22Rv1 (cell line): Measurements from ENCODE around the gene SCMH1.

ENCODE experiments used
- H3K27ac ChIP-seq: fragments of 450-650 bp; 2 replicates; pipeline ENCODE4 v1.5.1; 2017
- ZFX ChIP-seq: fragments of 450-650 bp; IDR thresholded peaks from 2 replicates; pipeline ENCODE4 v1.6.1; 2017; ENCODE audit warnings: antibody characterized with exemption, borderline replicate concordance
- TF ChIP-seq, protein P1 (sequence below): fragments of 450-650 bp; IDR thresholded peaks from 2 replicates; pipeline ENCODE4 v1.5.1; 2017; ENCODE audit warnings: mild to moderate bottlenecking

The SCMH1 gene

DNA sequence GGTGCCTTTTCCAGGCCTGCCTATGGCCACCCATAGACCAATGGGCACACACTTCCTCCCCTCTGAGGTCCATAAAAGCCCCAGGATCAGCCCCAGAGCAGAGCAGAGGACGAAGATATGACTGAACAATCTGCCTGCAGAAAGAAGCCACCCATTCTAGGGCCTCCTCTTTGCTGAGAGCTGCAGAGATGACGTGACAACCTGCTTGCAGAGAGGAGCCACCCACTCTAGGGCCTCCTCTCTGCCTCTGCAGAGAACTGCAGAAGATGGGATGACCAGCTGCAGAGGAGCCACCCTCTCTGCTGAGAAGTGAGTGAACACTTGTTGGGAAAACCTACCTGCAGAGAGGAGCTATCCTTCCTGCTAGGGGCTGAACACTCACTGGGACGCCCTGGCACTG, 79.7 kb downstream of the SCMH1 start:
- no peak for TF ChIP-seq ZFX
- TF ChIP-seq, protein P1, sequence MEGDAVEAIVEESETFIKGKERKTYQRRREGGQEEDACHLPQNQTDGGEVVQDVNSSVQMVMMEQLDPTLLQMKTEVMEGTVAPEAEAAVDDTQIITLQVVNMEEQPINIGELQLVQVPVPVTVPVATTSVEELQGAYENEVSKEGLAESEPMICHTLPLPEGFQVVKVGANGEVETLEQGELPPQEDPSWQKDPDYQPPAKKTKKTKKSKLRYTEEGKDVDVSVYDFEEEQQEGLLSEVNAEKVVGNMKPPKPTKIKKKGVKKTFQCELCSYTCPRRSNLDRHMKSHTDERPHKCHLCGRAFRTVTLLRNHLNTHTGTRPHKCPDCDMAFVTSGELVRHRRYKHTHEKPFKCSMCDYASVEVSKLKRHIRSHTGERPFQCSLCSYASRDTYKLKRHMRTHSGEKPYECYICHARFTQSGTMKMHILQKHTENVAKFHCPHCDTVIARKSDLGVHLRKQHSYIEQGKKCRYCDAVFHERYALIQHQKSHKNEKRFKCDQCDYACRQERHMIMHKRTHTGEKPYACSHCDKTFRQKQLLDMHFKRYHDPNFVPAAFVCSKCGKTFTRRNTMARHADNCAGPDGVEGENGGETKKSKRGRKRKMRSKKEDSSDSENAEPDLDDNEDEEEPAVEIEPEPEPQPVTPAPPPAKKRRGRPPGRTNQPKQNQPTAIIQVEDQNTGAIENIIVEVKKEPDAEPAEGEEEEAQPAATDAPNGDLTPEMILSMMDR: no peak

DNA sequence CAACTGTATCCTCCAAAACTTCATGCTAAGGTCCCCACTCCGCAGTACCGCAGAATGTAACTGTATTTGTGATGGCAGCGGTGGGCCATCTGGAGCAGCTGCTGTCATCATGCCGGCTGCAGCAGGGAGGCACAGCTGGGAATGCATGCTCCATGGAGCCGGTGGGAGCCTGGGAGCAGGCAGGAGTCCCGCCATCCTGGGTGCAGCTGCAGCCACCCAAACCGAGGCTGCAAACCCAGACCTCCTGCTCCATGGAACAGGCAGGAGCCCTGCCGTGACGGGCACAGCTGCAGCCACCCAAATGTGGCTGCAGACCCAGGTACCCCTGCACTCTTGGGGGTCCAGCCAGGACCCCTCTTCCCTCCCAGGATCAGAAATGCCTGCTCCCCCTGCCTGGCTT, 80.3 kb downstream of the SCMH1 start:
- H3K27ac ChIP-seq: no peak overlapping the region
- TF ChIP-seq, protein P1: no peak
- TF ChIP-seq ZFX: no peak

More for the DNA sequence above, 79.7 kb downstream of the SCMH1 start:
- no peak overlapping the region for H3K27ac ChIP-seq

DNA sequence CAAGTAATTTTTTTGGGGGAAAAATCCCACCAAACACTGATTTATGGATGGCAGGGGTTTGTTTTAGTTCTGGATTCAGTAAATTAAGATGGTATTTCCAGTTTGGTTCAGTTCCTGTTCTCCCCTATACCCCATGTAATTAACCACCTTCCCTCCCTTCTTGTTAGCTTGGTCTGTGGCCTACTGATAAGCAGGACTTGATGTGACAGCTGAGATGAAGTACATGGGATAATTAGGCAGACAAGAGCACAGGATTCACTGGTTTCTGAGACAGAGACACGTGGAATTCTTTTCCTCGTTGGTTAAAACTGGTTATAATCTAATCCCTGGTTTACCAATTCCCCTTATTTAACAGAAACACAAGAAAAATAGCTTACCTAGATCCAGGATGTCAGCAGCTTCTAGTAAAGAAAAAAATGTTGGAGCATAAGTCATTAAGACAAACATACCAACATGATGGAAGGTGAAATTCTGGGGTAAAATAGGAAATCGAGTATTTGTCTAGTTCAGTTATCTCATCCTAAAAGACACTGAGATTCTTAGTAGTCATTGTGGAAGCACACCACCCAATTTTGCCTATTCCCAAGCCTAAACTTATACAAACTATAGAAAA, 81.5 kb downstream of the SCMH1 start:
- TF ChIP-seq ZFX: no peak
- TF ChIP-seq, protein P1: no peak
- H3K27ac ChIP-seq: no peak overlapping the region

DNA sequence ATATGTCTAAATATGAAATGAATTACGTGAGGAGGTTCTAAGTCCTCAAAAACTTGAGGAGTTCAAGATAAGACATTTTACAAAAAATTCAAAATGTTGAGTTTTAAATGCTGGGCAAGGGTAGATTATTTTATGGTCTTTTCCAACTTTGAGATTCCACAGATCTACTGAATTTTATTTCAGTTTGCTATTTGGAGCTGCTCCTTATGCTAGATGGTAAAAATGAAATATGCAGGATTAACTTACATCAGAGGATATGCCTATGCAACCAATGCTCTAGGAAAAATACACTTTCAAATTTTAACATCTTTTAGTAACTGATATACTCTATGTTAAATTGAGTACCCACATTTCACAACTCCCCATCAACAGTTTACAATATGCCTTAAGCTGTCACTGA, 83.1 kb downstream of the SCMH1 start:
- H3K27ac ChIP-seq: no peak overlapping the region
- TF ChIP-seq, protein P1: no peak
- no peak for TF ChIP-seq ZFX

DNA sequence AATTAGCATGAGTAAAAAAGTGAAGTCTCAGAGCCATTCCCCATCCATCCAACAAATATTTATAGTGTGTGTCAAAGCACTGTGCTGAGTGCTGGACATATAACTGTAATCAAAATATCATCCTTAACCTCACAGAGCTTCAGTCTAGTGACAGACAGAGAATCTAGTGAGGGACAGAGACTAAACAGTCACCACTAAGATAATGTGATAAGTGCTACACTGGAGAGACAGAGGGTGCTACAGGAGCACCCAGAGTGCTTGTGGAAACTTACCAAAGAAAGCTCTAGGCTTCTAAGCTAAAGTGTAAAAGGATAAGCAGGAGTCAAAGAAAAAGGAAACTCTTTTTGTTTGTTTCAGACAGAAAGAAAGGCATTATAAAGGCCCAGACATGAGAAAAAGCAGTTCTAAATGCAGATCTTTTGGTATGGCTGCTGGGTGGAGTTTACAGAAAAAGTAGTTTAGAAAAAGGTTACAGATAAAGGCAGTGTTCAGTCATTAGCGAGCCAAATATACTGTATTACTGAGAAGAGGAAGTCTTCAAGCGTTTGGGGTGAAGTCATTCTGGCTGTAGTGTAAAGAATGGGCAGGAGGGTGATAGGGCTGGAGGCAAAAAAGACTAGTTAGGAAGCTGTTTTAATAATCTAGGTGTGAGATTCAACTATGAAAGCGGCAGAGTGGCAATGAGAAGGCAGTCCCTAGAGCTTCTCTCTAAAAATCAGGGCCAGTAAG, 83.8 kb downstream of the SCMH1 start:
- H3K27ac ChIP-seq: no peak overlapping the region
- TF ChIP-seq ZFX: no peak
- TF ChIP-seq, protein P1: no peak

DNA sequence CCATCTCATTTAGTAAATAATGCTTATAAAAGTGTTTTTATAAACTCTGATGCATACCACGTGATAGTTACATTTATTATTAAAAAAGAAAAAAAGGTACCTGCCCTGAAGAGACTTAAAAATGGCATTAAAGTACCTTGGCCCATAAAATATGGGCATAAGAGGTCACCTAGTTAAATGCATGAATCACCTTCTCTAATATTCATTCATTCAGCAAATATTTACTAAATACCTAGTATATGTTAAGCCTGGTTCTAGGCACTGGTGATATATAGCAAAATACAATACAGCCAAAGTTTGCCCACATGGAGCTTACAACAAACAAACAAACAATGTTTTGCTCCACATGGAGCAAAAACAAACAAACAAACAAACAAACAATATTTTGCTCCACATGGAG, 87.0 kb downstream of the SCMH1 start:
- H3K27ac ChIP-seq: no peak overlapping the region
- no peak for TF ChIP-seq ZFX

DNA sequence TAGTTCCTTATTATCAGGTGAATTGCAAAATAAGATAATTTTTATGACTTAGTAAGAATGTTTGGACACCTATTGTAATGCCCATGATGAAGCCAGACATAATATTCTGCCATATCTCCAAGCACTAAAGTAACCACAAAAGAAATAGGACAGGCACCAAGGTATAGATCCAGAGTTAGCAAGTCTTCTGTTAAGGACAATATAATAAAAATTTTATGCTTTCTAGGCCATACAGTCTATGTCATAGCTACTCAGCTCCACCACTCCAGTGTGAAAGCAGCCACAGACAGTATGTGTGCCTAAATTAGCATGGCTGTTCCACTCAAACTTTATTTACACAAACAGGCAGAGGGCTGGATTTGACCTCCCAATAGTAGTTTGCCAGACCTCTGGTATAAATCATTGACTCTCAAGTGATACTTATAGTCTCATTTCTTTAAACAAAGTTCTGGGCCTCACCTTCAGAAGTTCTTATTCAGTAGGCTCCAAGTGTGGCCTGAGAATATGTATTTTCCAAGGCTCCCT, 88.3 kb downstream of the SCMH1 start:
- no peak overlapping the region for H3K27ac ChIP-seq

More for the DNA sequence above, 88.3 kb downstream of the SCMH1 start:
- no peak for TF ChIP-seq ZFX
- TF ChIP-seq, protein P1: no peak
